DMS79 treated with DMSO at 0.1 percent for 48 hours (cell line): ENCODE data around the gene CSTA.
"Not testable (repeated sequence)": the region's sequence is repeated elsewhere in the genome, so short reads cannot be mapped to it uniquely, and the experiment has no call there.

Source experiments
- DNase-seq: peaks from one replicate; lab custom pipeline; 2025; lab: John Stamatoyannopoulos, UW

CSTA gene

DNA sequence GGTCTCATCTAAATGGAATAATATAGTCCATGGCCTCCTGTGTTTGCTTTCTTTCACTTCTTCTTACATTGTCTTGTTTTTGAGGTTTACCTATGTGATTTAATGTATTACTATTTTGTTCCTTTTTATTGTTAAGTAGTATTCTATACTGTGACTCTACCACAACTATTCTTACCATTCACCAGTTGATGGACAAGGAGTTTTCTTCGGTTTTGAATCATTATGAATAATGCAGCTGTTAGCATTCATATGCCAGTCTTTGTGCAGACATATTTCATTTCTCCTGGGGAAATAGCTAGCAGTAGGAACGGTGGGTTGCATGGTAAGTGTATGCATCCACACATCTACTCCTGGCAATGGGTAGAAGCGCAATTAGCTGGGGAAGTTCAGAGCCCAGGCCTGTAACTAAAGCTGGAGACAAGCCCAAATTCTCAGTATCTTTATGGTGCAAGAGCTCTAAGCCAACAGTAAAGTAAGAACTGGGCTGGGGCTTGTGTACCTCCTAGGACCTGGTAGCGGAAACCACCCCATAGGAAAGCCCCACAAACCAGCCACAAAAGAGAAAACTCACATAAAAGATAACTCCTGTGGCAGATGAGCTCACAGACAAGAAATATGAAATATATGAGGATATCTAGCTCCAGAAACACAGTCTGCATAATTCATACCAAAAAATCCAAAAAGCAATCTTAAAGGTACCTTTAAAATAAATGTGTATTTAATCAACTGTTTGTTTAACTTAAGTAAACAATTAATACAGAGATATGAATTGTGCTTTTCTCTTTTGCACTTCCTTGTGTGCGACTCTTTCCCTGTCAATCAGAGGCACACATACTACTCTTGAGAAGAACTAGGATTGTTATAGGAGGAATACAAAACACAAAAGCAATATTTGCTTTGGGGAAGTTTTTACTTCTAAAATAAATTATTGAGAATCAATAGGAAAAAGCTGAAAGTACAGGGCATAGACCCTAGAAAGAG, 2.7 kb upstream of the CSTA start:
- no peak for DNase-seq

GRCh38 chr3:122325769-122326168, 721 bp downstream of the CSTA start:
- DNase-seq, result no peak

GRCh38 chr3:122331886-122332285, 6.8 kb downstream of the CSTA start:
- DNase-seq, result no peak

GRCh38 chr3:122332551-122332950, 7.5 kb downstream of the CSTA start:
- no peak for DNase-seq

DNA sequence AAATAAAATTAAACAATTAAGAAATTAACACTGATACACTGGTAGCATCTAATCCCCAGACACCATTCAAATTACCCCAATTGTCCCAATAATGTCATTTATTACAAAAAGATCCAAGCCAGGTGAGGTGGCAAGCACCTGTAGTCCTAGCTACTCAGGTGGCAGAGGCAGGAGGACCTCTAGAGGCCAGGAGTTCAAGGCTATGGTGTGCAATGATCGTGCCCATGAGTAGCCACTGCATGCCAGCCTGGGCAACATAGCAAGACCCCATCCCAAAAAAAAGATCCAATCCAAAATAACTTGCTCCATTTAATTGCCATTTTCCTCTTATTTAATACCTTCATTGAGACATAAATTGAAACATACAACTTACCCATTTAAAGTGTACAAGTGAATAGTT, 17.8 kb downstream of the CSTA start:
- DNase-seq, result no peak

DNA sequence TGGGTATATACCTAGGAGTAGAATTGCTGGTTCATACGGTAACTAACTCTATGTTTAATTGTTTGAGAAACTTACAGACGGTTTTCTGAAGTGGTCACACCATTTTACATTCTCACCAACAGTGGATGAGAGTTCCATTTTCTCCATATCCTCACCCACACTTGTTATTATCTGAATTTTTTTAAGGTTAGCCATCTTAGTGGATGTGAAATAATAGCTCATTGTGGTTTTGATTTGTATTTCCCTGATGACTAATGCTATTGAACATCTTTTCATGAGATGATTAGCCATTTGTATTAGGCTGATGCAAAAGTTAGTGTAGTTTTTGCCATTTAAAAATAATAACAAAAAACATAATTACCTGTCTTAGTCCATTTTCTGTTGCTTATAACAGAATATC, 18.6 kb downstream of the CSTA start:
- DNase-seq, result no peak

DNA sequence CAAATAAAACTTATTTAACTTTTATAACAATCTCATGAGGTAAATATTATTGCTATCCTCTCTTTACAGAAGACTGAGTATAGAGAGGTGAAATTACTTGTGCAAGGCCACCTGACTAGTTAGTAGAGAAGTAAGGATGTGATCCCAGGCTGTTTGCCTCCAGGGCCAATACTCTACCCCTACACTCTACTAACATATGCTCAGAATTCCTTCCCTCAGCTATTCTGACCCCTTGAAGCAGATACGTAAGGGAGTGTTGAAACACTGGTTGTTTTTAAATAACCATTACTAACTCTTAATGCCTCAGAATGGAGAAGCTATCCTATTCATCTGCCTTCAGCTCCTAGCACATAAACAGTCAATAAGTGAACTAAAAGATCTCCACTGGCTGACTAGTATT, 24.1 kb downstream of the CSTA start:
- DNase-seq, result no peak

- no peak for DNase-seq
Measured at GRCh38 chr3:122350814-122351418, 25.9 kb downstream of the CSTA start.

DNA sequence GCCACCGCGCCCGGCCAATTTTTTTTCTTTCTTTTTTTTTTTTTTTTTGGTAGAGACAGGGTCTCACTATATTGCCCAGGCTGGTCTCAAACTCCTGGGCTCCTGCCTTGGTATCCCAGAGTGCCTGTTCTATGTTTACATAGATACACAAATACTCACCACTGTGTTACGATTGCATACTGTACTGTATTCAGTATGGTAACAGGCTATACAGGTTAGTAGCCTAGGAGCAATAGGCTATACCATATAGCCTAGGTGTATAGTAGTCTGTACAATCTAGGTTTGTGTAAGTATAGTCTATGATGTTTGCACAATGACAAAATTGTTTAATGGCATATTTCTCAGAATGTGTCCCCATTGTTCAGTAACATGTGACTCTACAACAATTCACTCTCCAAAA, 26.6 kb downstream of the CSTA start:
- no peak for DNase-seq

- DNase-seq, result no peak
Measured at GRCh38 chr3:122353215-122353614, 28.2 kb downstream of the CSTA start.

DNA sequence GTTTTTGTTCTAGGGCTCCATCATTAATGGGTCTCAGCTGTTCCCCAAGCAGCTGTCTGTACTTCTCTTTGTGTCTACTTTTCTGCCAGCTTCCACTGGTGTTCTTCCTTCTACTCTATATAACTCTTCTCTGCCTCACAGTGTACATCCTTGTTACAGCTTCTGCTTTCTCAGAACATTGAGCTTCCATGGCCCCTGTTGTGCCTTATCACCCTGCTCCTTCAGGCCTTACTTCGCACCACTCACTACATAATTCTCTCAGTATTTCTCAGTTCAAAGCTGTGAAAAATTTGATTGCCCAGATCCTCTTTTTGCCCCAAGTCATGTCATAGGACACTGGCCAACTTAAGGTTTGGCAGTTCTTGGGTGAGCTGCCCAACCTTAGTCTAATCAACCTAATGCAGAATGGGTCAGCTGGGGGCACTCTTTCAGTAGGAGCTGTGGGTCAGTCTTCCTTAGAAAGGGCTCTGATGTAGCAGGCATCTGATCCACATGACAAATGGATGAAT, 28.9 kb downstream of the CSTA start:
- no peak for DNase-seq

GRCh38 chr3:122355612-122356011, 30.6 kb downstream of the CSTA start:
- no peak for DNase-seq

GRCh38 chr3:122356402-122356801, 31.4 kb downstream of the CSTA start:
- DNase-seq, result peak; percentile 51

DNA sequence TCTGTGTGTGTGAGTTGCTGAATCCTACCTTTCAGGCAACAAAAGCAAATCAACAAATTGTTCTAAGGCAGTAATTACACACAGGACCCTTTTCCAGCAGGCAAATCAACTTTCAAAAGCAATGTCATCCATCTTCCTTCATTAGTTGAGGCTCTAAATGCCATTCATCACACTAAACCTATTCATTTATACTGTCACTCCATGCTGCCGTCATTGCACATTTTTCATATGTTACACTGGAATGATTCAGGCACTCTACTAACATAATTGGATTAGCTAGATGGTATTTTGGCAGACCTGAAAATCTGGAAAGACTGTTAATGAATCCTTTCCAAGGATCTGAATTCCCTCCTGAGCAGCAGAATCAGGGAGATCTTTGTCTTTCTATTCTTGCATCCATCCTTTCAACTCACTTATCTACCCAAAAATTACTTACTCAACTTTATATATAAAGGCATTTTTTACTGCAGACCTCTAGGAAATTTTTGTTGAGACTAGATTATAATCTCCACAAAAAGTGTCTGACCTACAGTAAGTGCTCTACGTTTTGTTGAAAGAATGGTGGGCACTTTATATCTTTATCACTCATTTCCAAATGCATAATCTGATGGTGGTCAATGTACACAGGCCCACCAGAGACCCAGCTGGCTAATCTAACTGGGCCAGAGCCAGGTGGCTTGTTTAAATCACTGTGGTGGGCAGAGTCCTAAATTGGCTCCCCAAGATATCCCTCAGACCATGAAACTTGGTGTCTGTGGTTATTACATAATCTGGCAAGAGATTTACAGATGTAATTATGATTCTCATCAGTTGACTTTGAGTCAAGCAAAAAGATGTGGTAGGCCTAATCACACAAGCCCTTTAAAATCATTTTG, 33.0 kb downstream of the CSTA start:
- DNase-seq, result no peak

- DNase-seq, result no peak
Measured at GRCh38 chr3:122358703-122359032, 33.6 kb downstream of the CSTA start.

DNA sequence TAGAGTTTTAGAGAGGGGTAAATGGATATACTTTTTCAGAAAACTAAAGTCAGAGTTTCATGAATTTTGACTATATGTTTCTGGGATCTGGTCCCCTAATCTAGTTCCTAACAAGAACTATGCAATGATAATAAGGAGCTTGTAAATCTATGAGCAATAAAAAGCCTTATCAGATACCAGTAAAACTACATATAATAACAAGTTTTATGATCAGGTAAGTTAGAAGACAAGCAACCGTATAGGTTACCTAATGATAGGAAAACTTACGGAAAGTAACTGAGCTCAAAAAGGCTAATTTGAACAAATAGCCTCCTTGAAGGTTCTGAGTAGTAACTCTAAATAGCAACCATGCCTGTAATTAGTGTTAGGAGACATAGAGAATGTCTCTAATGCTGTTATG, 37.0 kb downstream of the CSTA start:
- no peak for DNase-seq

GRCh38 chr3:122364490-122364889, 39.4 kb downstream of the CSTA start:
- no peak for DNase-seq

DNA sequence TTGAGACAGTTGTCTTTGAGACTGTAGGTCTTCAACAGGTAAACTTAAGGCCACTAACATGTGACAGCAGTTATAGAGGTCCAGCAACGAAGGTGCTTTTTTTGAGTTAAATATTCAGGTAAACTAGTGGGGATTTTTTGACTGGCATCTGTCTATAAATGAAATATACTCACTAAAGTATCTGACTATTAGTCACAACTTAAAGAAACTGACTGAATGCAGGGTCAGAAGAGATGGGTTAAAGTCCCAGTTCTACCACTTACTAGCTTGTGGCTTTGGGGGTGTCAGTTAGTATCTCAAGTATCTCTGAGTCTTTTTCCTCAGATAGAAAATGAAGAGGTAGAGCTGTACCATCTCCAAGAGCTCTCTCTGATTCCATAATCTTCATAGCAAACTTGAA, 40.0 kb downstream of the CSTA start:
- DNase-seq, result no peak

- DNase-seq, result not testable (repeated sequence)
Measured at GRCh38 chr3:122365582-122366378, 40.7 kb downstream of the CSTA start.

DNA sequence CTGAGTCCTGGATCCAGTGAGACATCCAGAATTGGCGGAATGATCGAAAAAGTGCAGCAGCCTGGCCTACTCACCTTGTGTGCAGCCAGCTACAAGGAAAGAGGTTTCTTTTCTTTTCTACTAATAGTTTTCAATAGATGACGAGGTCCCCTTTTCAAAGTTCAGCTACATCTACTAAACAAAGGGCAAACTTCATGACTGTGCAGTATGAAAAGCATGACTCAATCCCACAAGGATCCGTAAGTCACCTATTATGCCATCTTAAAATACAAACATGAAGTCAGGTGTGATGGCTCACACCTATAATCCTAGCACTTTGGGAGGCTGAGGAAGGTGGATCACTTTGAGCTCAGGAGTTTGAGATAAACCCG, 41.3 kb downstream of the CSTA start:
- no peak for DNase-seq

DNA sequence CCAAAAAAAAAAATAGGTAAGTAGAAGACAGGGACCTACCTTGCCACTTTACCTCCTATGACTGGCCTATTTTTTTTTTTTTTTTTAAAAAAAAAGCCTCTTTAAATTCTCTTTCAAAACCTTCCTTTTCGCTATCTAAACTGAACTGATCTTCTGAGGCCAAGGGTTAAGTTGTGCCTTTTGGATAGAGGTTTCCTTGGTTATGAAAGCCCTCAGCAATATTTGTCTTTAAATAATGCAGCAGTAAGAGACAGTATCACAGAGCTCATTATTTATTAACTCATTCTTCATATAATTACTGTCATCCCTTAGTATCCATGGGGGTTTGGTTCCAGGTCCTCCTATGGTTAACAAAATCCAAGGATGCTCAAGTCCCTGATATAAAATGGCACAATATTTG, 49.0 kb downstream of the CSTA start:
- no peak for DNase-seq

DNA sequence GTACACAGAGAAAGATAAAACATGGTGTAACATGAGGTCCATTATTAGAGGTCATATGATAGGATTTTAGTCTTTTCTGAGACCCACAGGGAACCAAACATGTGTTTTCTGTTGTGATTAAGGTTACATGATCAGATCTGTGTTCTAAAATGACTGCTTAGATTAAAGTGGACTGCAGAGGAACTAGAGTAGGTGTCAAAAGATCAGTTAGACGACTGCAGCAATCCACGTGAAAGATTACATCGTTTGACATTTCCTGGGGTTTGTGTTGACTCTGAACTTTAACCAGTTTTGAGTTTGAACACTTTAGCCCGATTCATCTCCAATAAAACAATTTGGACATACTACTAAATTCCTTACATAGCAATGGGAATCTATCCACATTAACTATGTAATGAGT, 52.9 kb downstream of the CSTA start:
- no peak for DNase-seq
